Fibroblast of lung (primary cell): Measurements from ENCODE around the gene SCN5A. TPM values are rescaled to one million over a fixed set of nuclear protein-coding genes. Genes with fewer than 3 reads are reported as not detected.

Source experiments
- DNase-seq, 2 donors: peaks; one replicate each; pipeline versions ENCODE4 v3.0.0 to v3.0.0-alpha.2; 2010; ENCODE audit warnings: low read depth in 2 of 2
- H2AFZ ChIP-seq: 2 replicates; pipeline ENCODE4 v1.5.1; 2012; ENCODE audit warnings: low read length, control low read depth, inconsistent platforms
- H3K27ac ChIP-seq: 2 replicates; pipeline ENCODE4 v1.5.1; 2011; ENCODE audit warnings: low read length, control low read depth; ENCODE audit not compliant: insufficient read depth
- H3K27me3 ChIP-seq: 2 replicates; pipeline ENCODE4 v1.5.1; 2011; ENCODE audit warnings: mild to moderate bottlenecking, low read length; ENCODE audit not compliant: control insufficient read depth, insufficient read depth
- H3K36me3 ChIP-seq: 2 replicates; pipeline ENCODE4 v1.5.1; 2011; ENCODE audit warnings: low read length; ENCODE audit not compliant: control insufficient read depth, insufficient read depth
- H3K4me1 ChIP-seq: 2 replicates; pipeline ENCODE4 v1.5.1; 2011; ENCODE audit warnings: low read length; ENCODE audit not compliant: control insufficient read depth, insufficient read depth; ENCODE audit errors: extremely low read depth
- H3K4me2 ChIP-seq: 2 replicates; pipeline ENCODE4 v1.5.1; 2011; ENCODE audit warnings: low read length, control low read depth; ENCODE audit not compliant: insufficient read depth; ENCODE audit errors: extremely low read depth
- H3K4me3 ChIP-seq, 4 experiments: fragments of 200-600 bp in 1 of 4; sonication (generic) in 1 of 4; replicated peaks in 1 of 4; 2 replicates each; pipeline ENCODE4 v1.5.1; 2011 to 2016; ENCODE audit warnings: low read length in 4 of 4, low read depth in 3 of 4, mild to moderate bottlenecking in 3 of 4, control low read depth in 2 of 4, inconsistent platforms in 1 of 4, mixed read lengths in 1 of 4; ENCODE audit not compliant: insufficient read depth in 1 of 4; ENCODE audit errors: control extremely low read depth in 1 of 4
- H3K79me2 ChIP-seq: 2 replicates; pipeline ENCODE4 v1.5.1; 2012; ENCODE audit warnings: mild to moderate bottlenecking, low read length, inconsistent platforms; ENCODE audit not compliant: control insufficient read depth, insufficient read depth
- H3K9ac ChIP-seq: 2 replicates; pipeline ENCODE4 v1.5.1; 2011; ENCODE audit warnings: mild to moderate bottlenecking, low read length, control low read depth; ENCODE audit not compliant: insufficient read depth
- H3K9me3 ChIP-seq: 2 replicates; pipeline ENCODE4 v1.5.1; 2012; ENCODE audit warnings: low read depth, low read length; ENCODE audit not compliant: control insufficient read depth, insufficient read depth
- H4K20me1 ChIP-seq: 2 replicates; pipeline ENCODE4 v1.5.1; 2011; ENCODE audit warnings: low read length; ENCODE audit not compliant: control insufficient read depth, insufficient read depth; ENCODE audit errors: extremely low read depth
- CTCF ChIP-seq, 2 donors: IDR thresholded peaks in 1 of 2; conservative IDR thresholded peaks in 1 of 2; 1 replicate in 1 of 2; 2 replicates in 1 of 2; pipeline ENCODE4 v1.5.1; 2011 to 2012; ENCODE audit warnings: low read length in 2 of 2, control low read depth in 1 of 2, inconsistent platforms in 1 of 2, low read depth in 1 of 2, mild to moderate bottlenecking in 1 of 2
- EZH2 ChIP-seq: IDR thresholded peaks from 2 replicates; pipeline ENCODE4 v1.5.1; 2012; ENCODE audit warnings: low read length, control low read depth, mild to moderate bottlenecking; ENCODE audit errors: missing control alignments
- polyA plus RNA-seq, 2 donors: library from polyadenylated mRNA; depleted of rRNA in 1 of 2; stranded (reverse) in 1 of 2; unstranded in 1 of 2; fragments of >200 nt; gene quantifications; 2 replicates each; pipeline ENCODE4 v1.2.1, GENCODE V29; 2011 to 2012; ENCODE audit warnings: missing spikeins in 1 of 2
- total RNA-seq: library from RNA; depleted of rRNA; stranded (reverse); fragments of >200 nt; gene quantifications from 2 replicates; pipeline ENCODE4 v1.2.1, GENCODE V29; 2014

The SCN5A gene
- total and polyA plus RNA-seq, 2 donors (not counting 1 experiment from before 2014, with no cell fraction given), result 0.27 to 0.50 TPM

- H3K9me3 ChIP-seq, result no peaks in the 10 kb centered on the region
- no peaks in the 10 kb centered on the region for H4K20me1 ChIP-seq
- H2AFZ ChIP-seq, result no peak overlapping the region
- H3K79me2 ChIP-seq, result no peaks in the 10 kb centered on the region
- TF ChIP-seq EZH2, result no peak
- no peak for TF ChIP-seq CTCF (conservative IDR thresholded peaks at IDR 0.05 in 1 of 2, IDR thresholded peaks at IDR 0.05 in 1 of 2; ENCODE audit: low read depth in 1 of 2, low read length in 2 of 2)
- no peak overlapping the region for H3K4me3 ChIP-seq
- H3K4me2 ChIP-seq, result no peak overlapping the region
- H3K27ac ChIP-seq, result no peak overlapping the region
- peaks cover 3% of the 10 kb centered on the region for H3K4me1 ChIP-seq
- peaks cover 4% of the 10 kb centered on the region for H3K27me3 ChIP-seq
- no peak overlapping the region for H3K9ac ChIP-seq
- no peaks in the 10 kb centered on the region for H3K36me3 ChIP-seq
- peak in 1 of 2 donors; percentile 4 for DNase-seq
Observed at GRCh38 chr3:38542401-38543298, 106.8 kb downstream of the SCN5A start.

- Histone ChIP-seq H4K20me1 (no peaks in the 10 kb centered on the region), H3K9ac (no peak overlapping the region), H3K4me1 (peaks cover 3% of the 10 kb centered on the region), H3K4me2 (no peak overlapping the region), H3K79me2 (no peaks in the 10 kb centered on the region), H3K4me3 (no peak overlapping the region), H3K27me3 (peaks cover 4% of the 10 kb centered on the region), H3K27ac (no peak overlapping the region), H3K9me3 (no peaks in the 10 kb centered on the region), H3K36me3 (no peaks in the 10 kb centered on the region), H2AFZ (no peak overlapping the region)
- DNase-seq, result no peak
- TF ChIP-seq EZH2 (no peak), CTCF (conservative IDR thresholded peaks at IDR 0.05 in 1 of 2, IDR thresholded peaks at IDR 0.05 in 1 of 2; ENCODE audit: low read depth in 1 of 2, low read length in 2 of 2) (no peak)
Observed at GRCh38 chr3:38541806-38542205, 107.7 kb downstream of the SCN5A start.

- Histone ChIP-seq H3K36me3 (no peaks in the 10 kb centered on the region), H3K79me2 (no peaks in the 10 kb centered on the region)
Observed at GRCh38 chr3:38538773-38539353, 110.6 kb downstream of the SCN5A start.

More at GRCh38 chr3:38538773-38539353, 110.6 kb downstream of the SCN5A start:
- Histone ChIP-seq H3K4me3 (no peak overlapping the region), H3K9me3 (no peaks in the 10 kb centered on the region), H4K20me1 (no peaks in the 10 kb centered on the region), H3K27ac (no peak overlapping the region), H3K4me2 (no peak overlapping the region), H3K4me1 (peaks cover 3% of the 10 kb centered on the region), H3K9ac (no peak overlapping the region), H3K27me3 (no peaks in the 10 kb centered on the region), H2AFZ (no peak overlapping the region)
- no peak for DNase-seq
- TF ChIP-seq CTCF (conservative IDR thresholded peaks at IDR 0.05 in 1 of 2, IDR thresholded peaks at IDR 0.05 in 1 of 2; ENCODE audit: low read depth in 1 of 2, low read length in 2 of 2), result no peak
